Erythroblast (primary cell): Measurements from ENCODE around the gene GFM2.

Experiments
- GATA1 ChIP-seq: IDR thresholded peaks from 2 replicates; pipeline ENCODE4 v1.6.1; 2011; ENCODE audit warnings: low read depth, mild to moderate bottlenecking, control low read depth, low read length, moderate library complexity
- POLR2A ChIP-seq: IDR thresholded peaks from 2 replicates; pipeline ENCODE4 v1.6.1; 2011; ENCODE audit warnings: mild to moderate bottlenecking, low read length

- TF ChIP-seq POLR2A (no peak), GATA1 (no peak)
Measured at GRCh38 chr5:74801941-74802340, 35.0 kb upstream of the GFM2 start.
